B cell (primary cell): Measurements from ENCODE around the gene PDE6B.

Experiments used
- EZH2 ChIP-seq: IDR thresholded peaks from 2 replicates; pipeline ENCODE4 v1.6.1; 2012; ENCODE audit warnings: borderline replicate concordance, low read depth, mild to moderate bottlenecking, moderate library complexity, low read length; ENCODE audit not compliant: insufficient read depth, poor library complexity, severe bottlenecking
- TF ChIP-seq, protein P1 (sequence below): fragments of 200-600 bp; IDR thresholded peaks from one replicate; pipeline ENCODE4 v1.8.0; 2022; ENCODE audit warnings: antibody characterized with exemption, mild to moderate bottlenecking

DNA sequence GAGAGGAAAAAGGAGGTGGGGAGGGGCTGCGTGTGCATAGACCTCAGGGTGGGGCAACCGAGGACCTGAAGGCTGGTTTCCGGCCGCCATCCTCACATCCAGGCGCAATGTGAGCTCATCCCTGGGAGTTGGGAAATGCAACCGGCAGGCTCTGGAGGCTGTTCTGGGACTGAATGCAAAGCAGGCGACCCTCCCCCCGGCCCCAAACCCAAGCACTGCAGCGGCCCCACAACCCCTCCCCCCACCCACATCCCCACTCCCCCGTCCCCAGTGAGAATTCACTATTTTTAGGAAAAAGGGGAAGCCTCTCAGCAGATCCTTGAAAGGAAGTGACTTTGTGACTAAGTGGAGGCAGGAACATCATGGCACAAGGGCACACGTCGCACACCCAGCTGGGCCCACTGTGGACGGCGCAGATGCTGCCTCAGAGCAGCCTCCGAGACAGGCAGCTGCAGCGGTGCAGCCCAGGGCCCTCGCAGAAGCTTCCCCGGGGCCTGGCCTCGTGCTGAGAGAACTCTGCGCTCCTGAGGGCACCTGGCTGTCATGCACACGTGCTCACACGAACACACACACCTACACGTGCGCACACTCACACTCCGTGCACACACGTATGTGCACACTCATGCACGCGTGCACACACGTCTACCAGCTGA is 1.3 kb upstream of the PDE6B start:
- TF ChIP-seq, protein P1, sequence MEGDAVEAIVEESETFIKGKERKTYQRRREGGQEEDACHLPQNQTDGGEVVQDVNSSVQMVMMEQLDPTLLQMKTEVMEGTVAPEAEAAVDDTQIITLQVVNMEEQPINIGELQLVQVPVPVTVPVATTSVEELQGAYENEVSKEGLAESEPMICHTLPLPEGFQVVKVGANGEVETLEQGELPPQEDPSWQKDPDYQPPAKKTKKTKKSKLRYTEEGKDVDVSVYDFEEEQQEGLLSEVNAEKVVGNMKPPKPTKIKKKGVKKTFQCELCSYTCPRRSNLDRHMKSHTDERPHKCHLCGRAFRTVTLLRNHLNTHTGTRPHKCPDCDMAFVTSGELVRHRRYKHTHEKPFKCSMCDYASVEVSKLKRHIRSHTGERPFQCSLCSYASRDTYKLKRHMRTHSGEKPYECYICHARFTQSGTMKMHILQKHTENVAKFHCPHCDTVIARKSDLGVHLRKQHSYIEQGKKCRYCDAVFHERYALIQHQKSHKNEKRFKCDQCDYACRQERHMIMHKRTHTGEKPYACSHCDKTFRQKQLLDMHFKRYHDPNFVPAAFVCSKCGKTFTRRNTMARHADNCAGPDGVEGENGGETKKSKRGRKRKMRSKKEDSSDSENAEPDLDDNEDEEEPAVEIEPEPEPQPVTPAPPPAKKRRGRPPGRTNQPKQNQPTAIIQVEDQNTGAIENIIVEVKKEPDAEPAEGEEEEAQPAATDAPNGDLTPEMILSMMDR: no peak
- TF ChIP-seq EZH2: no peak
